Measurements from ENCODE around the gene IFNL4. TPM values are rescaled to one million over a fixed set of nuclear protein-coding genes. Genes with fewer than 3 reads are reported as not detected.
A peak's percentile ranks its signal among the peaks of the same experiment; 100 is the strongest.
"Not testable (repeated sequence)": the region's sequence is repeated elsewhere in the genome, so short reads cannot be mapped to it uniquely, and the experiment has no call there.

The IFNL4 gene
- polyA plus RNA-seq, 3 donors from 2014 or later, result 0.45 TPM; not detected in 2

- peak overlapping the region in 1 of 6 donors; percentile 9 for H3K27ac Mint-ChIP-seq
- H3K27me3 Mint-ChIP-seq (ENCODE audit: low read depth in 3 of 3), result peaks cover 6 to 15% (median 10%) of the 10 kb centered on the region in 3 donors
- not testable (repeated sequence) for DNase-seq, H3K9me3 Mint-ChIP-seq, H3K4me3 Mint-ChIP-seq, H3K36me3 Mint-ChIP-seq
- H3K4me1 Mint-ChIP-seq, result peaks cover 2 to 14% of the 10 kb centered on the region in 2 donors
Measured at GRCh38 chr19:39268531-39269223, 20.0 kb upstream of the IFNL4 start.

- Mint-ChIP-seq H3K27ac (peak within 1 kb of the TSS in 1 of 6 donors; percentile 9), H3K4me1 (peaks cover 7 to 16% of the 10 kb centered on the region in 2 donors), H3K27me3 (ENCODE audit: low read depth in 3 of 3) (peaks cover 8 to 16% (median 15%) of the 10 kb centered on the region in 3 donors)
- H3K4me3 Mint-ChIP-seq, DNase-seq, H3K9me3 Mint-ChIP-seq, H3K36me3 Mint-ChIP-seq: not testable (repeated sequence)
Measured at GRCh38 chr19:39268085-39268484, 19.4 kb upstream of the IFNL4 start, which contains the start of gene IFNL2. Gene IFNL2 (plus strand): TSS chr19:39268396. CDS start chr19:39268569, 173 bp downstream.

GRCh38 chr19:39265321-39265916 lies 16.8 kb upstream of the IFNL4 start:
- H3K4me1 Mint-ChIP-seq, result peaks cover 7 to 16% of the 10 kb centered on the region in 2 donors

GRCh38 chr19:39264306-39265290 lies 15.9 kb upstream of the IFNL4 start:
- peaks cover 7 to 16% of the 10 kb centered on the region in 2 donors for H3K4me1 Mint-ChIP-seq
- peak in 1 of 3 donors; percentile 9 for DNase-seq
- H3K9me3 Mint-ChIP-seq, result no peaks in the 10 kb centered on the region
- no peak overlapping the region for H3K27ac Mint-ChIP-seq
- peaks cover 0 to 3% (median 0%) of the 10 kb centered on the region in 3 donors for H3K36me3 Mint-ChIP-seq
- peak overlapping the region; percentile 25 to 53 (median 50) for H3K4me3 Mint-ChIP-seq
- H3K27me3 Mint-ChIP-seq (ENCODE audit: low read depth in 3 of 3), result peaks cover 13 to 24% (median 16%) of the 10 kb centered on the region in 3 donors

More at GRCh38 chr19:39265321-39265916, 16.8 kb upstream of the IFNL4 start:
- Mint-ChIP-seq H3K36me3 (peaks cover 0 to 3% (median 0%) of the 10 kb centered on the region in 3 donors), H3K9me3 (no peaks in the 10 kb centered on the region), H3K4me3 (peak overlapping the region in 1 of 5 donors; percentile 24), H3K27me3 (ENCODE audit: low read depth in 3 of 3) (peaks cover 16 to 24% (median 16%) of the 10 kb centered on the region in 3 donors), H3K27ac (no peak overlapping the region)
- DNase-seq, result no peak

- Mint-ChIP-seq H3K4me1 (peaks cover 7 to 16% of the 10 kb centered on the region in 2 donors), H3K27ac (no peak overlapping the region), H3K36me3 (peaks cover 0 to 3% (median 0%) of the 10 kb centered on the region in 3 donors), H3K27me3 (ENCODE audit: low read depth in 3 of 3) (peaks cover 13 to 22% (median 16%) of the 10 kb centered on the region in 3 donors), H3K4me3 (peak overlapping the region; percentile 10 to 75 (median 28)), H3K9me3 (no peaks in the 10 kb centered on the region)
- DNase-seq, result no peak
Measured at GRCh38 chr19:39263912-39264305, 15.3 kb upstream of the IFNL4 start.

- H3K4me1 Mint-ChIP-seq, result peaks cover 7 to 16% of the 10 kb centered on the region in 2 donors
- no peak overlapping the region for H3K27ac Mint-ChIP-seq
- no peak overlapping the region for H3K4me3 Mint-ChIP-seq
- DNase-seq, result no peak
- peaks cover 0 to 3% (median 0%) of the 10 kb centered on the region in 3 donors for H3K36me3 Mint-ChIP-seq
- H3K9me3 Mint-ChIP-seq, result no peaks in the 10 kb centered on the region
- H3K27me3 Mint-ChIP-seq (ENCODE audit: low read depth in 3 of 3), result peaks cover 13 to 20% (median 16%) of the 10 kb centered on the region in 3 donors
Measured at GRCh38 chr19:39262496-39262895, 13.8 kb upstream of the IFNL4 start.

GRCh38 chr19:39261704-39262103 lies 13.0 kb upstream of the IFNL4 start:
- Mint-ChIP-seq H3K27ac (no peak overlapping the region), H3K4me1 (peaks cover 7 to 16% of the 10 kb centered on the region in 2 donors), H3K4me3 (no peak overlapping the region), H3K9me3 (no peaks in the 10 kb centered on the region), H3K36me3 (peaks cover 0 to 3% (median 0%) of the 10 kb centered on the region in 3 donors), H3K27me3 (ENCODE audit: low read depth in 3 of 3) (peaks cover 16 to 20% (median 19%) of the 10 kb centered on the region in 3 donors)
- DNase-seq, result no peak

GRCh38 chr19:39257227-39257626 lies 8.6 kb upstream of the IFNL4 start:
- no peaks in the 10 kb centered on the region for H3K9me3 Mint-ChIP-seq
- H3K27ac Mint-ChIP-seq, result no peak overlapping the region
- H3K27me3 Mint-ChIP-seq (ENCODE audit: low read depth in 3 of 3), result peaks cover 4 to 11% (median 9%) of the 10 kb centered on the region in 3 donors
- no peak for DNase-seq
- no peak overlapping the region for H3K4me3 Mint-ChIP-seq
- H3K4me1 Mint-ChIP-seq, result no peaks in the 10 kb centered on the region
- no peaks in the 10 kb centered on the region for H3K36me3 Mint-ChIP-seq

- H3K4me1 Mint-ChIP-seq, result no peaks in the 10 kb centered on the region
- no peaks in the 10 kb centered on the region for H3K36me3 Mint-ChIP-seq
- no peaks in the 10 kb centered on the region for H3K9me3 Mint-ChIP-seq
- peaks cover 2 to 13% (median 10%) of the 10 kb centered on the region in 3 donors for H3K27me3 Mint-ChIP-seq (ENCODE audit: low read depth in 3 of 3)
- no peak overlapping the region for H3K27ac Mint-ChIP-seq
- no peak overlapping the region for H3K4me3 Mint-ChIP-seq
- no peak for DNase-seq
Measured at GRCh38 chr19:39254531-39255345, 6.1 kb upstream of the IFNL4 start.

- no peaks in the 10 kb centered on the region for H3K9me3 Mint-ChIP-seq
- no peak for DNase-seq
- peak overlapping the region in 2 of 6 donors; percentile 17 to 45 for H3K27ac Mint-ChIP-seq
- H3K4me3 Mint-ChIP-seq, result no peak overlapping the region
- no peaks in the 10 kb centered on the region for H3K36me3 Mint-ChIP-seq
- peaks cover 0 to 6% of the 10 kb centered on the region in 2 donors for H3K4me1 Mint-ChIP-seq
- peaks cover 2 to 14% (median 11%) of the 10 kb centered on the region in 3 donors for H3K27me3 Mint-ChIP-seq (ENCODE audit: low read depth in 3 of 3)
Measured at GRCh38 chr19:39253374-39254149, 4.9 kb upstream of the IFNL4 start.

- Mint-ChIP-seq H3K27me3 (ENCODE audit: low read depth in 3 of 3) (peaks cover 2 to 14% (median 13%) of the 10 kb centered on the region in 3 donors), H3K9me3 (no peaks in the 10 kb centered on the region), H3K27ac (no peak overlapping the region), H3K36me3 (no peaks in the 10 kb centered on the region), H3K4me3 (no peak overlapping the region), H3K4me1 (peaks cover 0 to 6% of the 10 kb centered on the region in 2 donors)
- DNase-seq, result no peak
Measured at GRCh38 chr19:39252458-39252857, 3.8 kb upstream of the IFNL4 start.

GRCh38 chr19:39251846-39252245 lies 3.2 kb upstream of the IFNL4 start:
- Mint-ChIP-seq H3K4me3 (no peak overlapping the region), H3K27me3 (ENCODE audit: low read depth in 3 of 3) (peaks cover 2 to 13% (median 12%) of the 10 kb centered on the region in 3 donors), H3K27ac (peak overlapping the region in 2 of 6 donors; percentile 2 to 11), H3K4me1 (peaks cover 4 to 6% of the 10 kb centered on the region in 2 donors), H3K9me3 (no peaks in the 10 kb centered on the region), H3K36me3 (no peaks in the 10 kb centered on the region)
- no peak for DNase-seq
